CD4-positive, alpha-beta T cell treated with Interleukin-6 at 100 ng/mL for 8 hours (primary cell): ENCODE measurements around the gene PITPNM3.

Source experiments
- DNase-seq: peaks from one replicate; pipeline ENCODE4 v3.0.0-alpha.2; 2020; ENCODE audit warnings: mixed read lengths, low spot score

The PITPNM3 gene

DNA sequence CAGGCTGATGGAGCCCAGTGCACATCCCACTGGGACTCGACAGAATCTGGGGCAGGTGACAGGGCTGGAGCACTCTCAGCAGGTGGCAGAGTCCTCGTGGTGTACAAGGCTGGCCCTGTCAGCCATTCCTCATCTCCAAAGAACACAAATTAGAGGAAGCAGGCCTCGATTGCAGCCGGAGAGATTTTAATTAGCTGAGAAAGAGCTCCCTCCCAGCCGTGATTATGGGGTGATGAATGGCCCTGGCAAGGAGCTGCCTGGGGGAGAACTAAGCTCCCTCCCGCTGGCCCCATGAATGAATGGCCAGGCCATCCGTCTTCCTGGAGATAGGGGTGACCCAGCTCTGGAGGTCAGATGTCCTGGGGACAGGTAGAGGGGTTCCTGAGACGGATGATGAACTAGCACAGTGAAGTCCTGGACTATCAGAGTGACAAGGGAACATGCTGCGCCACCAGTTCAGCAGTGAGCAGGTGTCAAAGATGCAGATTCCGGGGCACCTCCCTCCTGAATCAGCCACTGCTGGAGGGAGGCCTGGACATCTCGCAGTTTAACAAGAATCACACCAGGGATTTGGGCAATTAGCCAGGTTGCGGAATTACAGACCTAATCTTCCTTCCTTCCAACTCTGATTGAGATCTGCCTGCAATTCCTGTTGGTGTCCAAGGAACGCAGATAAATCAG, 76.6 kb downstream of the PITPNM3 start:
- DNase-seq, result no peak

DNA sequence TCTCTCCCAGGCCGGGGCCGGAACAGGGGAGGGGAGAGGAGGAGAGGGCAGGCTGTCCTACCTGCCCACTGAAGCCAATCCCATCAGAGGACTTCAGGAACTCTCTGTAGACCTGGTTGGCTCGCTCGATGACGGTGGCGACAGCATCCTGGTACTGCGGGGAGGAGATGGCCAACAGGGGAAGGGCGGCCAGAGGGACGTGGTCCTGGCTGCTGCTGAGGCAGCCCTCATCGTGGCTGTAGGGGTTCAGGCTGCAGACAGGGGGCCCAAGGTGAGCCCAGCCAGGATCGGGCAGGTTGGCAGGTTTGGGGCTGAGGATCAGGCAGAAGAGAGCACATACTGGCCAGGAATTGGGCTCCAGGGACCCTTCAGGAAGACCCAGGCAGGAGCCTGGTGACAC, 77.9 kb downstream of the PITPNM3 start:
- no peak for DNase-seq

DNA sequence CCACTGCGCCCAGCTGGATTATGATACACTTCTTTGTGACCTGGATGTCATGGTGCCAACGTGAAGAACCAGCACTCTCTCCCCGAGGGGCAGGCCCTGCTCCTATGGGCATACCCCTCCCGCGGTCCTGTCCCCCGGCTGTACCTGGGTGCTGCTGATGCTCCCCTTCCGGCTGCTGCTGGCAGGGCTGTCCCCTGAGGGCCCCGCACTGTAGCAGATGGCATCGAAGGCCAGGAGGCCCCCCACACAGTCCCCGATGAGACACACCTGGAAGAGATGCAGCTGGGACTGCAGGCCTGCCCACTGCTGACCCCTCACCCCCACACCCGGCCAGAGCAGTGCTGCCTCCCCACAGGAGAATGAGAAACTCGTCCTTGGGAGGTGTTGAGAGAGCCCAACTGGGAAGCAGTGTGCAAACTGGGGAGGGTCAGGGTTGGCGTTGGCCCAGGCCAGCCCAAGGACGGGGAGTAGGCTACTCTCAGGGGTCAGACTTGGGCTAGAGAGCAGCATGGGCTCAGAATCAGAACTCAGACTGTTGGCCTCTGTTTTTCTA, 78.4 kb downstream of the PITPNM3 start:
- DNase-seq, result no peak

DNA sequence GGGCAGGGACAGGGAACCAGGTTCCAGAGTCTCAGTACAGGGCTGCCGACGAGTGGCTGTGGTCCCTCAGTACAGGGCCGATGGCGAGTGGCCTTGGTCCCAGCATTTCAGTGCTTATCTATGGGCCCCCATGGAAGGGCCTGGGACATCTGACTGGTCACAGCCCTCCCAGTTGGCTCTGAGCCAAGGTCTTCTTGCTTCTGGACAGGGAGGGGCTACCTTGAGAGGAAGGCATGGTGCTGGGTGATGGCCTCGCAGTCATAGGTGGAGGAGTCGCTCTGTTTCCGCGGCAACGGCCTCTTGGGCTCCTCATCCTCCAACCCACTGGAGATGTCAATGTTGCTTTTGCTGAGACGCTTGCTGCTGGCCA, 79.6 kb downstream of the PITPNM3 start:
- DNase-seq, result no peak

DNA sequence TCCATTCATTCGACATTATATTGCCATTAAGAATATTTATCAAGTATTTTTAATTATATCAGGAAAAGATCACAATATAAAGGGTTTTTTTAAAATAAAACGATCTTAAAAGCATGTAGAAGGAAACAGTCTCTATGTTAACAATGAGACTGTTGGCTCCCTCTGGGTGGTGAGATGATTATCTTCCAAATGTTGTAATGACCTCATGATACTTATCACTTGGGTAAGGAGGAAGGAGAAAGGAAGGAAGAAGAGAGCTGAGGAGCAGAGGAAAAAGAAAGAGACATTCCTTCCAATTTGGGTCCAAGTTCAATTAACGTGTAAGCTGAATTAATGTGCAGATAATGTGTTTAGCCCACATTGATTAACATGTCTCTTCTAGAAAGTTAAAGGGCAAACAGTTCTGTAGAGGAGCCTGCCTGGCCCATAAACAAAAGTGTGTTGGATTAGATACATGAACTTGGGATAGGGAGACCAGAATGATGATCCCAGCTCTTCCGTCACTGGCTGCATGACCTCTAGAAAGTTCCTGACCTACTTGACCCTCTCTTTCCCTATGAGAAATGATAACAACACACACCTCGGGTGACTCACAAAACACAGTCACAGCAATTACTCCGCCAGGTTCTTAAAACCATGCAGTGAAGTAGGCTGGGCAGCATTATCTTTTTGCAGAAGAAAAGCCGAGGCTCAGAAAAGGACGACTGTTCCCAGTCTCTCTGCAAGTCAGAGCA, 80.1 kb downstream of the PITPNM3 start:
- no peak for DNase-seq

DNA sequence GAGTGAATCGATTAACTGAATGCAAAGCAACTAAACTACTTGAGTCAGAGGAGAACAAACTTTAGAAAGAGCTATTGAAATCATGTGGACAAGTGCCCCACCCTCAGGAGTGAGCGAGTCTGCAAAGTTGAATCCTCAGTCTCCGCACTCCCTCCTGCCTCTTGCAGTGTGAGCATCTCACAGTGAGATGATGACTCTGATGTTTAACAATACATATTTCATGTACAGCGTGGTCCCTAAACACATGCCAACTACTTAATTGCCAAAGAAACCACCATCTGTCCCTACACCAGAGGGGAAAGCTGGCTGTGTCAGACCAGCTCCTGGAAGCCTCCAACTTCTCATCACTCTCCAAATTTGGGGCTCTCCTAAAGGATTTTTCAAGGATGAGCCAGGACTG, 80.9 kb downstream of the PITPNM3 start:
- DNase-seq, result no peak

DNA sequence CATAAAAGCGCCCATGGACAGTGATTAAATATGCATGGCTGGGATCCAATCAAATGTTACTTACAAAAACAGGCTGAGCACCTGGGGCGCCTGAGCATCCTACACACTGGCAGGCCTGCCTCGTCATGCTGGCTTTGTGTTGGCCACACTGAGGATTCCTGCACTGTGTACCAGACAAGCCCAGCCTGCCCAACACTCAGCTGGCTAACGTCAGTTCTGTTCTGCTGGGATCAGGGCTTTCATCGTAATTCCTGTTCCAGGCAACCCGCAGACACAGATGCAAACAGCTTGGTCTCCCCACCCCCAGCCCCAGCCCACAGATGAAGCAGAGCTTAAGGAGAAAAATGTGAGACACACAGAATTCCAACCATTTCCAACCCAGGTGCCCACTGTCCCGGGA, 81.4 kb downstream of the PITPNM3 start:
- DNase-seq, result no peak

DNA sequence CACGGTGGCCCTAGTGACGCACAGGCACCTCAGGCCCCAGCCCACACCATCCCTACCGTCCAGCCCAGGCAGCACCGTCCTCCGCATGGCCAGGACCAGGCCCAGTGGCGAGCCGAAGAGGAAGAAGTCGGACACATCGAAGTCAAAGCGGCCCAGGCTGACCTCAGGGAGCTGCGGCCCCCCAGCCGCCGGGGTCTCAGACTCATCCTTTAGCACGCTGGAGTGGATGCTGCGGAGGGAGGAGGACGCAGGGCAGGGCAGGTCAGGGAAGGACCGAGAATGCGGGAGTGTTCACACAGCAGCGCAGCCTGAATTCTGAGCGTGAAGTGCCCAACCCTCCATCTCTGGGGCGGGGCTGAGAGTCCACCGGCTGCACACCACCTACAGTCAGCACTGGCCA, 82.0 kb downstream of the PITPNM3 start:
- no peak for DNase-seq

DNA sequence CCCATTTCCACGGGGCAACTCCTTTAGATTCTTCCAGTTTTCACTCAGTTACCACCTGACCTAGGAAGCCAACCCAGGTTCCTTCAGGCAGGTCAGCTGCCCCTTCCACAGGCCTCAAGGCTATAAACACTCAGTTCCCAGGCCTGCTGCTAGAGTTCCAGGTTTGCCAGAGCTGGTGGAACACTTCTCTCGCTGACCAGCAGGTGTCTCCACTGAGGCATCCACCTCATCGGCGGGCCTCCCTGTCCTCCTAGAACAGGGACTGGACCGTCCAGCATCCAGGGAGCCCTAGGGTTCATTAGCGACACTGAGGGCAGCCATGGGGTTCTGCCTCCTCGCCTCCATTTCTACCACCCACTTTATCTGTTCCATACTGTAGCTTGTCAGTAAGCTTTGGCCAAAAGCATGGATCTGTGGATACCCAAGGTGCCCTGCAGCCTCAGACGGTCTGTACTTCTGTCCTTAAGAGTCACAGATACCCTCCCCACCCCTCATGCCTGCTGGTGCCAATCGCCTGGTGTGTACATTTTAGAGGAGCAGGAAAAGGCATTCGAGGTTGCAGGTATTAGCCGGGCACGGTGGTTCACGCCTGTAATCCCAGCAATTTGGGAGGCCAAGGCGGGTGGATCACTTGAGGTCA, 83.1 kb downstream of the PITPNM3 start:
- peak; percentile 63 for DNase-seq

DNA sequence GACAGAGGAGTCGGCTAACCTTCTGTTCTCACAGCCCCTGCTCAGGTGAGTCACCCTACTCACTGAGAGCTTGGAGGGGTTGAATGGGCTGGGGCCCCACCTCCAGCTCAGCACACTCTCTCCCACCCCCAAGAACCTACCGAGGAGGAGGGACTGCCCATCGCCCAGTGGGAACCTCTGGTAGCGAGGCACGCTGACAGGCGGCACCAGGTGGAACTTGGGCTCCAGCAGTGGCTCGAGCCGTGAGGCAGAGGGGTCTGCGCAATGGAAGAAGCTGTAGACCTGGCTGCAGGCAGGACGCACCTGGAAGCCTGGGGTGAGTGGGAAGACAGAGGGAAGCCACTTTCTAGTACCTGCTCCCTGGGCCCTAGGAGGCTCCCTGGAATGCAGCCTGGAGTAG, 83.8 kb downstream of the PITPNM3 start:
- no peak for DNase-seq

DNA sequence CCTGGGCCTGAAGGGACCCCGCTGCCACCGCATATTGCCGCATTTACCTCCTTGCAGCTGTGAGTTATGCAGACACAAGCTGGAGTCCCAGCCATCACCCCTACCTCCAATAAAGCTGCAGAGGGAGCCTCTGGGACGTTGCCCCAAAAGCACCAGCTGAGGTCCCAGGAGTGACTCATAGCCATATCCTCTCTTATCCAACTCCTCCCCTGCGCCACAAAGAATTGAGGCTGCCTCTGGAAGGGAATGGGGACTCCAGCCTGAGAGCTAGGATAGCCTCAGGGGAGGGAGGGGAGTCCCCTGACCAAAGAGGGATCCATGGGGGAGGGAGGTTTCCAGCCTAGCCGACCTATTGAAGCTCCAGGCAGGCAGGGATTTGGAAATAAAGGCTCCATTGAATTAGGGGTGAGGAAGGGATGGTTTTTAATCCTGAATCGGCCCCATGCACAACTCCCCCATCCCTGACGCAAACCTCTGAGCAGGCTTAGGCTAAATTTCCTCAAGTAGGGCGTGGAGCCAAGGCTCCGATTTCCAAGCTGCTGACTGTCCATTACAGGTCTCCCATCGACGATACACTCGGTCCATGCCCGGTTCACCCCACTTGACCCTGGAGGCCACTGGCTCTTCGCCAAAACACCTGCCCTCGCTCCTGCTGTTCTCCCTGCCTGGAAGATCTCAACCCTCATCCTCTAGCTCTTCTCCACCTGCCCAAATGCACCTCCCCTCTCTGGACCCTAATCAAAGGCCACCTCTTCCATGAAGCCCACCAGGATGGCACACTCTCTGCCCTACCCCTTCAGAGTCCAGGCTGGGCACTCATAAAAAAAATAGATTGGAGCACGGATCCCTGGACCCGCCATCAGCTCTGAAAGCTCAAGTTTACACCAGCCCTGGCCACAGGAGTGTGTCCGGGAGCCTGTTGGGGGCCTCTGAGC, 84.6 kb downstream of the PITPNM3 start:
- DNase-seq, result no peak

DNA sequence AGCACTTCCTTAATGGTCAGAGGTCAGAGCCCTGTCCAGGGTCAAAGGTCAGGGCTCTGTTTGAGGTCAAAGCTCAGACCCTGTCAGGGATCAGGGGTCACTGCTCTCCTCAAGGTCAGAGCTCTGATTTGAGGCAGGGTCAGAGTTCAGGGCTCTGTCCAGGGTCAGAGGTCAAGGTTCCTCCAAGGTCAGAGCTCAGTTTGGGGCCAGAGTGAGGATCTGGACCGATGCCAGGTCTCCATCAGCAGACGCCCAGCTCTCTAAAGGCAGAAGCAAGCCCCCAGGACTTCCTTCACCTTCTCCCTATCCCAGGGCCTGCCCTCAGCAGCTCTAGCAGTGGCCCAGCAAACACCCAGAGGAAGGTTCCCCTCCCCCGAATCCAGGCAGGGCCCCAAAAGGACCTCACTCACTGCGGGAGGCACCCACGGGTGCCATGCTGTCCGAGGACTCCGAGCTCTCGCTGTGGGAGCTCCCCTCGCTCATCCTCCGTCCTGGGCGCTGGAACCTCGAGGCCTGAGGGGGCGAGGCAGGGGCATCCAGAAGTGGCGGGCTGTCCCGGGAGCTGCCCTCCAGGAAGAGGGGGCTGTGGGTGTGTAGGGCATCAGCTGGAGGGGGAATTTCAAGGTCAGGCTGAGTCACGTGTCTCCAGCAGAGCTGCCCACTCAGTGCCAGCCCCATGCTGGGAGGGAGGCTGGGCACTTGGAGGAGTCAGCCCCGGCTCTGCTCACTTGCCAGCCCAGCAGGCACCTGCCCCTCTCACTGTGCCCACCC, 85.4 kb downstream of the PITPNM3 start:
- DNase-seq, result no peak

DNA sequence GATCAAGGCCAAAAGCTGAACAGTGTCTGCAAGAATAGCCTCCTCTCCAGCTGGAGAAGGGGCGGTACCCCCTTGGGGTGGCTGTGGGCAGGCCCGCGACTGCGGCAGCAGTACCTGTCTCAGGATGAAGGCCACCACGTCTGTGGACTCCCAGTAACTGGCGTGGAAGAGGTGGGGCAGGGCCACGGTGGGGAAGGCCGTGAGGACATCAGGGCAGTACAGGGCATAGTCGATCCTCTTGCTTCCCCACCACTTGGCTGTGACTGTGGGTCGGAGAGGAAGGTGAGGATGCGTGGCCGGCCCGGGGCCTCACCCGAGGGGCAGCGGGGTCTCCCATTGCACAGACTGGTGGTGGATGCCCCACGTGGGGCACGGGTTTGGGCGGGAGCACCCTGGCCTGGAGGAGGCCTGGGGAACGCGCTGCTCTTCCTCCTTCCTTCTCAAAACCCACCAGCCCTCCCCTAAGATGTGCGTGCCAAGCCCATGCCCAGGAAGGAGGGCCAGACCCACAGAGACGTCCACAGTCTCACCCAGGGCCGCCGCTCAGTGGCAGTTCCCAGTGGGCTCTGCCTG, 86.1 kb downstream of the PITPNM3 start:
- DNase-seq, result no peak

DNA sequence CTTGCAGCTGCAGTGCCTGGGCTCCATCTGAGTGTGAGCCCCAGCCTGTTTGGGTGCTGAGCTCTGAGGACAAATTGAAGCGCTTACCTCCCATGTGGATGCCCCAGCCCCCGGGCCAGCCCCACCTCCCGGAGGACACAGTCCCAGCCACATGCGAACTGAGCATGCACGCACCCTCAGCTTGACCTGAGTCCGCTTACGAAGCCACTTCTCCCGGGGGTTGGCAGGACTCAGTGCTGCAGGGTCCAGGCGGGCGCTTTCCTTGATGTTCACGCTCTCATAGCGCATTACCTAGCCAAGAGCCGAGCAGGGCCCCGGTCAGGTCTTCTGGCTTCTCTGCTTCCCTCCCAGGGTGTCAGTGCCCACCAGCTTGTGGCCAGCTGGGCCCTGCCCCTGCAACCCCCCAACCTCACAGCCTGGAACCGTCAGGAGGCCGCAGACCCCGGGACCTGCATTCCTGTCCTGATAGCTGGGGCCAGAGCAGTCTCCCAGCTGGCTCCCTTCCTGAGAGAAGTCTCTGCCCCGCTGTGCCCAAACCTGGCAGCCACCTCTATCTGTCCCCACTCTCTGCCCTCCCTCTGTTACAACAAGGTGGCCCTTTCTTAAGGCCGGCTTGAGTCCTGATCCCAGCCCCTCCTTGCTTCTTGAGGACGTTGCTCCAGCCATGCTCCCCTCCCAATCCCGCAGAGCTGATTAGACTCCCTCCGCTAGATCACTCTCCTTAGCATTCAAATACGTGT, 88.1 kb downstream of the PITPNM3 start:
- no peak for DNase-seq

DNA sequence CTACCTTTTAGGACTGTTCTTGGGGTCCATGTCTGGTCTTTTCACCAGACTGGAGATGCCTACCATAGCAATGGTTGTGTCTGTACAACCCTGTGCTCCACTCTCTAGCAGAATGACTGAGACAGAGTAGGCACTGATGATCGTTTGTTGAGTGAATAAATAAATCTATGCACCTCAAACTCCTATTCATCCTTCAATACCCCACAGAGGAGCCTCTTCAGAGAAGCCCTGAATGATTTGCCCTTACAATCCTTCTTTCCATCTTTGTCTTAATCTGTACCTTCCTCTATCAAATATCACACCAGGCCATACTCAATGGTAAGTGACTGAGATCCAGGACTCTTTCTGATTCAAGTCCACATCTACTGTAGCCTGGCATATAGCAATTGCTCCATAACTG, 88.8 kb downstream of the PITPNM3 start:
- no peak for DNase-seq

DNA sequence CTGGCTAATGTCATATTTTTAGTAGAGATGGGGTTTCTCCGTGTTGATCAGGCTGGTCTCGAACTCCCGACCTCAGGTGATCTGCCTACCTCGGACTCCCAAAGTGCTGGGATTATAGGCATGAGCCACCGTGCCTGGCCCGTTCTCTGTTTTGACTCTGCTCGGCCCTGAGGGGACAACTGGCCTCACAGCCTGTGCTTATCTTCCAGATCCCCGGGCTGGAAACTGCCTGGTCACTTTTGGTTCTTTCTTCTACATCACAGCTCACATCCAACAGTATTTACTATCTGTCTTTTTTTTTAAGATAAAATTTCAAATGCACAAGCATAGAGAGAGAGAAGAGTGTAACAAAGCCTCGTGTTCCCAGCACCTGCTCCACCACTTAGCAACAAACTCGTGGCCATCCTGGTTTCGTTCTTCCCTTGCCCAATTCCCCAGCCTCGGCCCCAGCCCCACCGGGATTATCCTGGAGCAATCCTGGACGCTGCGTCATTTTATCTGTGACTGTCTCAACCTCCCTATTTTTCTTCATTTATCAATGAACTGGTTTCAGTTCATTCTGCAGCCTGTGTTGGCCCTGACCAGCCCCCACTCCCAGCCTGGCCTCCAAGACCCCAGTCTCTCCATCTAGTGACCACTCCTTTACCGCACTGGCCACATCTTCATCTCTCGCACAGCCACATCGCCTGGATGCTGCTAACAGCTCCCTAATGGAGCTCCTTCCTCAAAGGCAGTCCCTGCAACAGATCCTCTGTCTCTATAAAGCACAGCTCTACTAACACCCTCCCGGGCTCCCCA, 91.0 kb downstream of the PITPNM3 start:
- no peak for DNase-seq

DNA sequence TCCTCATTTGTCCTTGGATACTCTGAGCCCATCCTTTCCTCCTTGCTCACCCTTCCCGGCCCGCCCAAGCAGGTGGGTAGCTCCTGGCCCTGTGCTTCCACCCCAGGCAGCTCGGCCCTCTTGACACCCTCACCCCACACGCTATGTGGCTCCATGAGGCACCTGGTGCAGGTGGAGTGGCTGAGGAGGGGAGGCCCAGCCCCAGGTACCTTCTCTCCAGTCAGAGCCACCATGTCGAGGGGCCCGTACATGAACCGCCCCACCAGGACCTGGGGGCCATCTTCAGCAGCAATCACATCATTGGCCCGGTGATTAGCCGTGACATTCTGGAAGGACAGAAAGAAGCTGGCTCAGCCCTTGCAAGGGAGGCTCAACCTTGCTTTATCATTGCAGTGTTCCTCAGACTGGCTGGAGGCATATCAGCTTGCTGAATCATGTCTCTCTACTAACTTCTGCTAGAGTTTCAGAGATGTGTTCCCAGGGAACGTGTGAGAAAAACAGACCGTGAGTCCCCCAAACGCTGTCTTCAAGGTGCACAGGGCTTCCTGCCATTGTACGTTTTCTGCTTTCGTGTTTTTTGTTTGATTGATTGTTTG, 91.8 kb downstream of the PITPNM3 start:
- DNase-seq, result no peak

DNA sequence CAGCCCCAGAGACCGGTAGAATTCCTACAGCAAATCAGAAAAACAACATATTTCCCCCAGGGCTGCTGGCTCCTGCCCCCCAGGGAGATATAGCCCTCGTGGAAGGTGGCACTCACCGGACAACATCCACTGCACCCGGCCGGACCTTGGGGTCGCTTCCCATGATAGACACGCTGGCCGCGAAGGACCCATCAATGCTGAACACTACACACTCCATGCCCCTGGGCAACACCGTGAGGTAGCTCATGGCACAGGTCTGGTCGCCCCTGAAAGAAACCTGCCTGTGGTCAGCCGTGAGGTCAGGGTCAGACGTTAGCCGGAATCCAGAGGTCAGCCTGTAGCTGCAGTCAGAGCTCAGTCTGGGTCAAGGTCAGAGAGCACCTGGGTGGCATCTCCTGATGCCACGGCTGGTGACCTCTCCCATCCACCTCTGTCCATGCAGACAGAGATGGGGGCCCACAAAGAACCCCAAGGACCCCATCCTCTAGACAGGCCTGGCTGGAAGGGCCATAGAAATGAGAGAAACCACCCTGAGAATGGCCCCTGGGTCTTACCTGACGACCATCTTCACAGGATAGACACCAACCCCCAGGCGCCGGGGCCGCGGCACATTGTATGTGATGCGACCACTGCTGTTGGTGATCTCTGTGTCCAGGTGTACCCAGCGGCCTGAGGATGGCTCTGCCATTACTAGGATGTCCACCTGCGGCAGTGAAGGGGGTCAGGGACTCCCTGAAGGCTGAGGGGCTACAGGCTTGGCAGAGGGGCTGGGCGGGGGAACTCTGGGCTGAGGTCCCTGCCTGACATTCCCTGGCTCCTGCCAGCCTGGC, 92.5 kb downstream of the PITPNM3 start:
- DNase-seq, result no peak
